Kidney epithelial cell (primary cell): ENCODE measurements around the gene POLD2. TPM values are rescaled to one million over a fixed set of nuclear protein-coding genes. Genes with fewer than 3 reads are reported as not detected.

Source experiments
- DNase-seq: peaks from one replicate; pipeline ENCODE4 v3.0.0-alpha.2; 2010; ENCODE audit warnings: low read depth
- H3K27me3 ChIP-seq: 2 replicates; pipeline ENCODE4 v1.6.0; 2011; ENCODE audit warnings: low read length; ENCODE audit not compliant: control insufficient read depth, insufficient read depth
- H3K36me3 ChIP-seq: 2 replicates; pipeline ENCODE4 v1.5.1; 2011; ENCODE audit warnings: low read length; ENCODE audit not compliant: control insufficient read depth, insufficient read depth
- H3K4me3 ChIP-seq: 2 replicates; pipeline ENCODE4 v1.5.1; 2011; ENCODE audit warnings: low read depth, mild to moderate bottlenecking, control low read depth, low read length
- total RNA-seq: library from RNA; depleted of rRNA; stranded (reverse); fragments of >200 nt; gene quantifications from 2 replicates; pipeline ENCODE4 v1.2.3, GENCODE V29; 2015
- TF ChIP-seq, protein P1 (sequence below): IDR thresholded peaks from 2 replicates; pipeline ENCODE4 v1.5.1; 2011; ENCODE audit warnings: mild to moderate bottlenecking, moderate library complexity, low read length, control low read depth, inconsistent platforms; ENCODE audit not compliant: insufficient read depth, poor library complexity, severe bottlenecking

POLD2 gene
- total RNA-seq, 1 donor from 2014 or later = 73.0 TPM

DNA sequence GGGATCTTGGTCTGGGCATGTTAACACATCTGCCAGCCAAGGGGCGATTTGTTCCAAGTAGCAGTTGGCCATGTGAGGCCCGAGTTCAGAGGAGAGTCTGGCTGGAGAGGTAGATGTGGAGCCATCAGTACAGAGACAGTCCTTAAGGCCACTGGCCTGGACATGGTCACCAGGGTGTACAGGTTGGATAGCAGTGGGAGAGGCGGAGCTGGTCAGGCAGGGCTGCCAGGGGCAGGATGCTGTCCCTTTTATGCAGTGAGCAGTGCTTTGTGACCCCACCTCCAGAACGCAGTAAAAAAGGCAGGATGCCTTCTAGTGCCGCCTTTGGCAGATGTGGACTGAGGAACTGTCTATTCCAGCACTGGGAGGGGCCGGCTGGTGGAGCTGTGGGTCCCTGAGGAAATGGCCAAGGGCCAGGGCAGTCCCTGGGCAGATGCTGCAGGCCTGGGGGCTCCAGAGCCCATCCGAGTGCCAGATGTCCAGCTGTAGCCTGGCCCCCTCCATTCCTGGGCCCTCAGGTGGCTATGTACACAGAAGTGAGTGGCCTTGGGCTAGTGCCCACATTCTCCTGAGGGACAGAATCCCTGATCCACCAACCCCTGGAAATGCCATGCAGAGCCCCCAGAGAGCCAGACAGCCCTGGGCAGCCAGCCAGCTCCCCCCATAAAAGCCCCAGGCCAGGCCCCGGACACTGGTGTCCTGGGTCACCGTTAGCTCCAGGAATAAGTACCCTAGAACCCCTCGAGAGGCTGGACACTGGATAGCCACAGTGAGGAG is 34.9 kb upstream of the POLD2 start:
- TF ChIP-seq, protein P1, sequence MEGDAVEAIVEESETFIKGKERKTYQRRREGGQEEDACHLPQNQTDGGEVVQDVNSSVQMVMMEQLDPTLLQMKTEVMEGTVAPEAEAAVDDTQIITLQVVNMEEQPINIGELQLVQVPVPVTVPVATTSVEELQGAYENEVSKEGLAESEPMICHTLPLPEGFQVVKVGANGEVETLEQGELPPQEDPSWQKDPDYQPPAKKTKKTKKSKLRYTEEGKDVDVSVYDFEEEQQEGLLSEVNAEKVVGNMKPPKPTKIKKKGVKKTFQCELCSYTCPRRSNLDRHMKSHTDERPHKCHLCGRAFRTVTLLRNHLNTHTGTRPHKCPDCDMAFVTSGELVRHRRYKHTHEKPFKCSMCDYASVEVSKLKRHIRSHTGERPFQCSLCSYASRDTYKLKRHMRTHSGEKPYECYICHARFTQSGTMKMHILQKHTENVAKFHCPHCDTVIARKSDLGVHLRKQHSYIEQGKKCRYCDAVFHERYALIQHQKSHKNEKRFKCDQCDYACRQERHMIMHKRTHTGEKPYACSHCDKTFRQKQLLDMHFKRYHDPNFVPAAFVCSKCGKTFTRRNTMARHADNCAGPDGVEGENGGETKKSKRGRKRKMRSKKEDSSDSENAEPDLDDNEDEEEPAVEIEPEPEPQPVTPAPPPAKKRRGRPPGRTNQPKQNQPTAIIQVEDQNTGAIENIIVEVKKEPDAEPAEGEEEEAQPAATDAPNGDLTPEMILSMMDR = no peak
- H3K4me3 ChIP-seq = no peak overlapping the region
- no peaks in the 10 kb centered on the region for H3K36me3 ChIP-seq
- DNase-seq = no peak
- H3K27me3 ChIP-seq = no peaks in the 10 kb centered on the region

DNA sequence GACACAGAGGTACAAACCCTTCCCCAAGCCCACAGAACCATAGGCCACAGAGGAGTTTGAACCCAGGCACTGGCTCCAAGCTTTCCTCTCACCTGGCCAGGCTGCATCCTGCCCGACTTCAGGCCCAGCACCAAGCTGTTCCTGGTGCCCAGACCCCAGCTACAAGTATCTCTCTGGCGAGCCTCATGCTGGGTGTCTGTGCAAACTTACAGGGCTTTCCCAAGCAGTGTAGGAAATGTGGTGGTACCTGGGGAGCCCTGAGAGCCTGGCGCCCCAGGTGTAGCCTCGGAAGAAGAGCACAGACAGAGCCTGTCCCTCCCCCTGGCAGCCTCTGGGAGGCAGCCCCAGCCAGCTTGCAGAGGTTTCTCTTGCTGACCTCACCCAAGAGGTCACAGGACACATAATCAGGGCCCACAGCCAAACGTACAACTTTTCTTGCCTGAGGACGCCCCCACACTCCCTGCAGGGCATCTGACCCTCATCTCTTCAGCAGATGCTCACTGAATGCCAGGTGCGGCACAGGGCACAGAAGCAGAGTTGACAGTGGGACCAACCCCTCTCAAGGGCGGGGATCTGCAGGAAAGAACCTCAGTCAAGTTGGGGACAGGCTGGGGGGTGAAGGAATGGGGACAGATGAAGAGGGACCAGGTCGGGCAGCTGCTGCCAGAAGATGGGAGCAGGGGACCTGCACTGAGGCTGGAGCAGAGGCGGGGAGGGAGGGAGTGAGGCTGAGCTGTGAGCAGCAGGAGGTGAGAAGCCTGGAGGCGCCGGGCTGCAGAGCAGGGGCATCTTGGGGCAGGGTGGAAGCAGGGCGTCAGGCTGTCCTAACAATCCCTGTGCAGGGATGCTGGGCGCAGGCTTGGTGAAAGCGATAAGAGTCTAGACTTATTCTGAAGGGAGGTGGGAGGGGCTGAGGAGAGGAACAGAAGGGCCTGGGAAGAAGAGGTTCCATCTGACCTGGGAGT is 34.0 kb upstream of the POLD2 start:
- DNase-seq = no peak
- Histone ChIP-seq H3K27me3 (no peaks in the 10 kb centered on the region), H3K36me3 (no peaks in the 10 kb centered on the region), H3K4me3 (no peak overlapping the region)
- TF ChIP-seq, protein P1 = no peak

DNA sequence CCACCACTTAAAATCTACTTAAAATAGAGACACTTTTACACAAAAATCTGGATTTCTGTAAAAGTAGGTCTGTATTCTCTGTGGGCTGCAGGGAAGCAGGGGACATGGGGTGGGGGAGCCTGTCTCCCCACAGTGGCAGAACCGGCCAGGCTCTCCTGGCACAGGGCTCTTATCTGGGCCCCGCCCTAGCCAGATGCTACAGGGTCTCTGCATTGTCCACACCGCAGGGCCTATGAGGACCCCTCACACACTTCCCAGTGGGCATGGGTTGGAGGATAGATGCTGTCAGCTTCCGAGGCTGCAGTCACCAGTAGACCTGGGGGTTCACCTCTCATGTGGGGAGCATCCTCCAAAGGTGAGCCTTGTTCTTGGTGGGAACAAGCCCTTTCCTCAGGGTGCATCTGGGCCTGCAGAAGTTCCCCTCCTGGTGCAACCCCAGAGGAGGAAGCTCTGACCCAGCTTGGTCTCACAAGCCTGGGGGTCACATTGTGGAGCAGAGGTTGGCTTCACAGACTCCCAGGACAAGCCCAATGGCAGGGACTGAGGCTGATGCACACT is 33.2 kb upstream of the POLD2 start:
- Histone ChIP-seq H3K36me3 (no peaks in the 10 kb centered on the region), H3K27me3 (no peaks in the 10 kb centered on the region), H3K4me3 (no peak overlapping the region)
- TF ChIP-seq, protein P1 = no peak
- no peak for DNase-seq

DNA sequence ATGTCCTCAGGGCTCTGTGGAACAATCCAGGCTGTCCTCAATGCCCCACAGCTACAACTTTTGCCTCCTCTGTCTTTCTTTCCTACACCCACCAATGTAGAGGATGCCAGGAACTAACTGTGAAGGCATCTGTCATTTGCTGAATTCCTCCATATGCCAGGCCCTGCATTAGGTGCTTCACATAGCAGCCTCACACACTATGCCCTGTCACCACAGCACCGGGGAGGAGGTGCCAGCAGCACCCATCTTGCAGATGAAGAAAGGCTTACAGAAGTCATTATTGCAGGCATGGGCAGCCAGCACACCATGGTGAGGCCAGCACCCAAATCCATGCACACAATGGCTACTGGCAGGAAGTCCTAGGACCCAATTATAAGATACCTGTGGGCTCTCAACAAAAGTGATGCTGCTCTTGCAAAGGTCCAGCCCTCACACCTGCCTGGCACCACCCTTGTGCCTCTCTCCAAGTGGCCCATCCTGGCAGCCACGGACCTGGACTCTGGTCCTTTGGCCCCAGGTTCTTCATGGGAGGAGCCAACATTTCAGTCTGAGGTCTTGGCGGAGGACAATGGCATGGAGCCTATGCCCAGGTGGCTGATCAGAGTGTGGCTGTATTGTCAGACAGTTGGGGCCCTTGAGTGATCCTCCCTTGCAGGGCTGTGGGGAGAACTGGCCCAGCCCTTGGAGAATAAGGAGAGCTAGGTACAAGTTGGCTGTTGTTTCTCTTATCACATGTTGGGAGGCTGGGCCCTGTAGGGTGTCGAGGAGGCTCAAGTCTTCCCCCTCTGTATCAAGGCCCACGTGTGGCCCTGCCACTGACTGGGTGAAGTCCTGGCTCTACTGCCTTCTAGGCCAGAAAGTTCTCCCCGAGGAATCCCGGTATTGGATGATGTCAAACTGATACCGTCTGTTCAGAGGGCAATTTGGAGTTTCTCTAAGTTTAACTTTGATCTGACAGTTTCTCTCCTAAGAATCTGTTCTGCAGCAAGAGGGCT is 32.1 kb upstream of the POLD2 start:
- TF ChIP-seq, protein P1 = no peak
- DNase-seq = no peak
- no peaks in the 10 kb centered on the region for H3K27me3 ChIP-seq
- no peak overlapping the region for H3K4me3 ChIP-seq
- H3K36me3 ChIP-seq = no peaks in the 10 kb centered on the region

DNA sequence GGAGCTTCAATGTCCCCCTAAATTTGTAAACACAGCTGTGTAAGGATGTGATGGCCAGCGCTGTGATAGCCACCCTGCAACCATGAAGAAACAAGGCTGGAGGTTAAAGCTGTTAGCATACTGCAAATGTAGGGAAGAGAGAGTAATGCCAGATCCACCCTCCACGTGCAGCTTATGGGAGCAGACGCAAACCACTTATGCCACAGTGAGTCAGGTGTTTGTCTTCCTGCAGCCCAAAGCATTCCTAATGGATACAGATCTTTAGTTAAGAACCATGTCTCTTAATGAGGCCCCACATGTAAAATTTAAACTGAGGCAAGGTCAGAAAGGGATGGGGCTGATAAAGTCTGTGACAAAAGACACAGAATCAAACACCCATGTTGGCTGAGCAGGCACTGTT is 31.4 kb upstream of the POLD2 start:
- no peak for DNase-seq
- Histone ChIP-seq H3K36me3 (no peaks in the 10 kb centered on the region), H3K4me3 (no peak overlapping the region), H3K27me3 (no peaks in the 10 kb centered on the region)
- TF ChIP-seq, protein P1 = no peak
